ENCODE results near the gene FNDC3B. TPM values are rescaled to one million over a fixed set of nuclear protein-coding genes. Genes with fewer than 3 reads are reported as not detected.
"Not testable (repeated sequence)": the region's sequence is repeated elsewhere in the genome, so short reads cannot be mapped to it uniquely, and the experiment has no call there.

The FNDC3B gene
- total RNA-seq, 1 donor from 2014 or later: 29.0 TPM

DNA sequence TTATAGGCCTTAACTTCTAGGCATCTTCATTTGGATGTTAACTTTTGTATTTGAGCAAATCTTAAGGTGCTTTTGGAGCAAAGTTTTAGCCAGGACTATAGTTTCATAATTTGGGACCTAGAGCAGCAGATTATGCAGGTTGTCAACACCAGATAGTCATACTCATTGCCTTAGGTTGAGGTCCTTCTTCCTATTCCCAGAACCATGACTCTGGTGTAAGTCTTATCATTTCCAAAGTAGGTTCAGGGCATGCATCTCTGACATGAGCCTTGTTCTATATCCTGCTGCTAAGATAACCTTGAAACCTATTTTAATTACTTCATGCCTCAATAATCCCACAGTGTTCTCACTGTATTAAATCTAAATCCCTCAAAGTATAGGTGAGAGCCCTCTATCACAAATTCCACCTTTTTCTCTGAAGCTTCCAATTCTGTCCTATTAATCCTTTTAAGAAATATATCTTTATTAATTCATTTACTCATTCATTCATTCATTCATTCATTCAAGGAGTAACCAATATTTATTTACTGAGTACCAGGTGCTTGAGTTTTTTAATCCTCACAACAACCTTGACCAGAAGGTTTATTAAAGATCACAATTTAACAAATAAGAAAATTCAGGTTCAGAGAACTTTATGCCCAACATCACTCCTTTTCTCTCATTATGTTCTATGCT lies 2.7 kb upstream of the FNDC3B start:
- Mint-ChIP-seq H3K4me3 (no peak overlapping the region), H3K9me3 (peaks cover 4% of the 10 kb centered on the region), H3K36me3 (ENCODE audit: low read depth) (peaks cover 2% of the 10 kb centered on the region), H3K4me1 (ENCODE audit: low read depth) (peaks cover 22% of the 10 kb centered on the region), H3K27me3 (ENCODE audit: insufficient read depth) (peaks cover 13% of the 10 kb centered on the region), H3K27ac (no peak overlapping the region)
- intact Hi-C loops (cut with micrococcal nuclease): loop anchor here (5.0 to 10.0 kb wide), 3 partner anchors 222 to 1679 kb away; partner anchors contain the start of genes PLD1 and SKIL
- DNase-seq (ENCODE audit: low spot score): no peak

DNA sequence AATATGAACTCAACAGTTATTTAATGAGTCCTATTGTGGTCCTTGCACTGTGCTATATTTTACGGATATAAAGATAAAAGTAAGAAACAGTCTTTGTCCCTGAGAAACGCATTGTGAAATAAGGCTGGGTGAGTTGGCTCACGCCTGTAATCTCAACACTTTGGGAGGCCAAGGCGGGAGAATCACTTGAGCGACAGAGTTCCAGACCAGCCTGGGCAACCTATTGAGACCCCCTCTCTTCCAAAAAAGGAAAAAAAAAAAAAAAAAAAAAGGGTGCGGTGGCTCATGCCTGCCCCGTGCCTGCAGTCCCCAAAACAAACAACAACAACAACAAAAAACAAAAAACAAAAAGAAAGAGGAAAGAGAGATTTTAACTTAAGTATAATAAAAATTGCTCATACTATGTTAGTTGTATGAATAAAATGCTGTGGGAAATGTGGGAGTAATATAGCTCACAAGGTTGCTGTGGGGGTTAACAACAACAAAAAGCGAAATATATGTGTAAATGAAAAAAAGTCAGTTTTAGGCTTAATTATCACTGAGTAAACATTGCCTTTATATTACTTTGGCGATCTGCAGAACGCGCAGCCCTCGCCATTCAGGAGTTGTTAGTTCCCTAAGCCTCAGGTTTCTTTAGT lies 461 bp upstream of the FNDC3B start:
- Mint-ChIP-seq H3K9me3 (no peaks in the 10 kb centered on the region), H3K27me3 (ENCODE audit: insufficient read depth) (peaks cover 13% of the 10 kb centered on the region), H3K4me3 (peak overlapping the region; percentile 99), H3K36me3 (ENCODE audit: low read depth) (peaks cover 2% of the 10 kb centered on the region), H3K27ac (peak overlapping the region; percentile 99), H3K4me1 (ENCODE audit: low read depth) (peaks cover 31% of the 10 kb centered on the region)
- DNase-seq (ENCODE audit: low spot score): no peak
- intact Hi-C loops (cut with micrococcal nuclease): loop anchor here (1.0 to 10.0 kb wide), 11 partner anchors 46 to 1682 kb away; partner anchors contain the start of genes ECT2, PLD1 and SKIL

GRCh38 chr3:172040078-172040980 lies 951 bp downstream of the FNDC3B start:
- H3K27ac Mint-ChIP-seq: peak overlapping the region; percentile 71
- H3K9me3 Mint-ChIP-seq: no peaks in the 10 kb centered on the region
- H3K4me3 Mint-ChIP-seq: peak overlapping the region; percentile 99
- peak; percentile 39 for DNase-seq (ENCODE audit: low spot score)
- intact Hi-C loops (cut with micrococcal nuclease): loop anchor here (2.0 to 10.0 kb wide), 2 partner anchors 16 to 94 kb away; no protein-coding TSS in a partner anchor
- H3K4me1 Mint-ChIP-seq (ENCODE audit: low read depth): peaks cover 25% of the 10 kb centered on the region
- peaks cover 13% of the 10 kb centered on the region for H3K27me3 Mint-ChIP-seq (ENCODE audit: insufficient read depth)
- H3K36me3 Mint-ChIP-seq (ENCODE audit: low read depth): peaks cover 2% of the 10 kb centered on the region

DNA sequence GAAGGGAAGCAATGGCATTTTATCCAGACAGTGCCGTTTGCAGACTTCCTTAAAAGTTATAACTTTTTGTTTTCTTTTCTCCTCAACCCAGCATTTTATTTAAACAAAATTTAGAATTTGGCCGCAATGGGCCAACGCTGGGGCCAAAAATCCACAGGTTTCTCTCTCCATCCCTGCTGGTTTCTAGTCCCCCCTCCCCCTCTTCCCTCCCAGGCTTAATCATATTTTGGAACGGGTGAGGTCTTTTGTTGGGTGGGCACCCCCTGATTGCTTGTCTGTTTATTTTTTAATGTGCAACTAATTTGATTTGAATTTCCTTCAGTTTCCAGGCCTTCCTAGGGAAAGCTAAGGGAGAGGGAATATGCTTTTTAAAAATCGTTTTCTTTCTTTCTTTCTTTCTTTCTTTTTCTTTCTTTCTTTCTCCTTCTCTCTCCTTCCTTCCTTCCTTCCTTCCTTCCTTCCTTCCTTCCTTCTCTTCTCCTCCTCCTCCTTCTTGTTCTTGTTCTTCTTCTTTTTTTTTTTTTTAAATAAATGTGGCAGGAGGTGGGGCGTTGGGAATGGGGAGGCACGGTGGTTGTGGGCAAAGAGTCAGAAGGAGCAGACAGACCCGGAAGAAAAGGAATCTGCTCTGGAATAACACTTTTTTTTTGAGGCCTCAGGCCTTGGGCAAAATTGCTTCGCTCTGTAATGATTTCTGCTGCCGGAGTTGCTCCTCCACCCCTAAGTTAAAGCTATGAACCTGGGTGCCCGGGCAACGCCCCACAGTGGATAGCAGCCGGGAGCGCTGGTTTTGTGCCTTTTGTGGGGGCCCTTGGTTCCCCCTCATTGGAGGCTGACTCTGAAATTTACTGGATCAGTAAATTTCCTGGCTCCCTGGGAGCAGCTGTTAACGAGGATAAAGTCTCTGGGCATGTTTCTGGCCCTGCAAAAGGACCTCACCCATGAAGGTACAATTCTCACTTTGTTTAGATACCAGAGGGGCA lies 1.9 kb downstream of the FNDC3B start:
- Mint-ChIP-seq H3K27me3 (ENCODE audit: insufficient read depth) (peaks cover 13% of the 10 kb centered on the region), H3K4me1 (ENCODE audit: low read depth) (peaks cover 31% of the 10 kb centered on the region), H3K36me3 (ENCODE audit: low read depth) (peaks cover 2% of the 10 kb centered on the region), H3K4me3 (peak overlapping the region; percentile 85), H3K9me3 (no peaks in the 10 kb centered on the region), H3K27ac (peak overlapping the region; percentile 70)
- intact Hi-C loops (cut with micrococcal nuclease): loop anchor here (2.0 to 10.0 kb wide), 2 partner anchors 16 to 94 kb away; no protein-coding TSS in a partner anchor
- DNase-seq (ENCODE audit: low spot score): no peak

- no peak for DNase-seq (ENCODE audit: low spot score)
- Mint-ChIP-seq H3K27me3 (ENCODE audit: insufficient read depth) (peaks cover 11% of the 10 kb centered on the region), H3K9me3 (no peaks in the 10 kb centered on the region), H3K36me3 (ENCODE audit: low read depth) (peaks cover 2% of the 10 kb centered on the region), H3K4me1 (ENCODE audit: low read depth) (peaks cover 38% of the 10 kb centered on the region), H3K4me3 (peak overlapping the region; percentile 51), H3K27ac (no peak overlapping the region)
- intact Hi-C loops (cut with micrococcal nuclease): loop anchor here (10.0 kb wide), 1 partner anchor 93 kb away; no protein-coding TSS in a partner anchor
These were observed 2.8 kb downstream of the FNDC3B start for GRCh38 chr3:172042136-172042662.

GRCh38 chr3:172042663-172043179 lies 3.3 kb downstream of the FNDC3B start:
- Mint-ChIP-seq H3K27me3 (ENCODE audit: insufficient read depth) (peaks cover 11% of the 10 kb centered on the region), H3K4me1 (ENCODE audit: low read depth) (peaks cover 41% of the 10 kb centered on the region), H3K4me3 (peak overlapping the region; percentile 51)
- H3K9me3 Mint-ChIP-seq; H3K27ac Mint-ChIP-seq; H3K36me3 Mint-ChIP-seq (ENCODE audit: low read depth); DNase-seq (ENCODE audit: low spot score): not testable (repeated sequence)
- intact Hi-C loops (cut with micrococcal nuclease): loop anchor here (10.0 kb wide), 1 partner anchor 92 kb away; no protein-coding TSS in a partner anchor

DNA sequence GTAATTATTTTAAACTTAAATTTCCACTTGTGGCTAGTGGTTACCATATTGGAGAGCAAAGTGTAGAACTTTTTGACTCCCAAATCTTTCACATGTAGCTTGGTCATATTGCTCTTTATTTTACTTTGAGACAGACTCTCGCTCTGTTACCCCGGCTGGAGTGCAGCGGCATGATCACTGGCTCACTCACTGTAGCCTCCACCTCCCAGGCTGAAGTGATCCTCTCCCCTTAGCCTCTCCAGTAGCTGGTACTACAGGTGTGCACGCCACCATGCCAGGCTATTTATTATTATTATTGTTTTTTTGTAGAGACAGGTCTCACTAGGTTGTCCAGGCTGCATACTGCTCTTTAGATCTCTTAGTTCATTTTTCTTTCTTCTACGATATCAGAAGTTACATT lies 3.9 kb downstream of the FNDC3B start:
- H3K9me3 Mint-ChIP-seq: no peaks in the 10 kb centered on the region
- H3K4me1 Mint-ChIP-seq (ENCODE audit: low read depth): peaks cover 43% of the 10 kb centered on the region
- peaks cover 4% of the 10 kb centered on the region for H3K36me3 Mint-ChIP-seq (ENCODE audit: low read depth)
- peaks cover 10% of the 10 kb centered on the region for H3K27me3 Mint-ChIP-seq (ENCODE audit: insufficient read depth)
- no peak overlapping the region for H3K27ac Mint-ChIP-seq
- intact Hi-C loops (cut with micrococcal nuclease): loop anchor here (10.0 kb wide), 1 partner anchor 92 kb away; no protein-coding TSS in a partner anchor
- DNase-seq (ENCODE audit: low spot score): no peak
- H3K4me3 Mint-ChIP-seq: no peak overlapping the region

GRCh38 chr3:172043766-172044165 lies 4.4 kb downstream of the FNDC3B start:
- Mint-ChIP-seq H3K27me3 (ENCODE audit: insufficient read depth) (peaks cover 7% of the 10 kb centered on the region), H3K4me1 (ENCODE audit: low read depth) (peaks cover 42% of the 10 kb centered on the region), H3K36me3 (ENCODE audit: low read depth) (peaks cover 6% of the 10 kb centered on the region), H3K4me3 (no peak overlapping the region), H3K27ac (no peak overlapping the region), H3K9me3 (no peaks in the 10 kb centered on the region)
- intact Hi-C loops (cut with micrococcal nuclease): loop anchor here (10.0 kb wide), 1 partner anchor 91 kb away; no protein-coding TSS in a partner anchor
- DNase-seq (ENCODE audit: low spot score): no peak

- no peak overlapping the region for H3K4me3 Mint-ChIP-seq
- no peak overlapping the region for H3K27ac Mint-ChIP-seq
- H3K4me1 Mint-ChIP-seq (ENCODE audit: low read depth): peaks cover 35% of the 10 kb centered on the region
- peaks cover 7% of the 10 kb centered on the region for H3K36me3 Mint-ChIP-seq (ENCODE audit: low read depth)
- intact Hi-C loops (cut with micrococcal nuclease): loop anchor here (10.0 kb wide), 1 partner anchor 90 kb away; no protein-coding TSS in a partner anchor
- H3K27me3 Mint-ChIP-seq (ENCODE audit: insufficient read depth): no peaks in the 10 kb centered on the region
- H3K9me3 Mint-ChIP-seq: no peaks in the 10 kb centered on the region
- DNase-seq (ENCODE audit: low spot score): no peak
These were observed 5.6 kb downstream of the FNDC3B start for GRCh38 chr3:172044833-172045585.

GRCh38 chr3:172046268-172046915 lies 7.0 kb downstream of the FNDC3B start:
- DNase-seq (ENCODE audit: low spot score): no peak
- Mint-ChIP-seq H3K9me3 (no peaks in the 10 kb centered on the region), H3K27ac (no peak overlapping the region), H3K4me3 (no peak overlapping the region), H3K27me3 (ENCODE audit: insufficient read depth) (no peaks in the 10 kb centered on the region), H3K4me1 (ENCODE audit: low read depth) (peaks cover 30% of the 10 kb centered on the region), H3K36me3 (ENCODE audit: low read depth) (peaks cover 10% of the 10 kb centered on the region)
- intact Hi-C loops (cut with micrococcal nuclease): loop anchor here (2.0 to 10.0 kb wide), 2 partner anchors 60 to 88 kb away; no protein-coding TSS in a partner anchor

Measured in activated T-helper 1 cell treated with anti-CD3 and anti-CD28 coated beads, Interleukin-12 subunit alpha, Interleukin-12 subunit beta, Interleukin-2, Interleukin-4 antibody, amounts not matched to agents 30 ng/mL and 10 ng/mL and 1 ng/mL, durations not matched to agents 14 hours and 24 hours and 36 hours (primary cell).